HG02623 (cell line): ENCODE data around the gene POLR1H.

Source experiments
- ATAC-seq: cut with Tn5 transposase; IDR thresholded peaks from one replicate; pipeline ENCODE4 v1.9.1; 2021; ENCODE audit warnings: moderate library complexity; ENCODE audit not compliant: unreplicated experiment

Gene POLR1H

GRCh38 chr6:30093951-30094661, 33.0 kb downstream of the POLR1H start:
- no peak for ATAC-seq

GRCh38 chr6:30096829-30097228, 35.8 kb downstream of the POLR1H start:
- no peak for ATAC-seq

- ATAC-seq, result no peak
Measured at GRCh38 chr6:30097902-30098768, 37.1 kb downstream of the POLR1H start.

GRCh38 chr6:30100154-30100553, 39.1 kb downstream of the POLR1H start:
- no peak for ATAC-seq

GRCh38 chr6:30100585-30101443, 39.7 kb downstream of the POLR1H start:
- ATAC-seq, result no peak

GRCh38 chr6:30101444-30102413, 40.7 kb downstream of the POLR1H start:
- peak; percentile 68 for ATAC-seq

GRCh38 chr6:30102414-30102969, 41.4 kb downstream of the POLR1H start:
- no peak for ATAC-seq

GRCh38 chr6:30102970-30103871, 42.2 kb downstream of the POLR1H start:
- peak; percentile 59 for ATAC-seq

- ATAC-seq, result no peak
Measured at GRCh38 chr6:30103872-30104179, 42.8 kb downstream of the POLR1H start.

GRCh38 chr6:30104661-30105060, 43.6 kb downstream of the POLR1H start:
- no peak for ATAC-seq

GRCh38 chr6:30111266-30111856, 50.3 kb downstream of the POLR1H start:
- no peak for ATAC-seq

- no peak for ATAC-seq
Measured at GRCh38 chr6:30112402-30112994, 51.4 kb downstream of the POLR1H start.

- no peak for ATAC-seq
Measured at GRCh38 chr6:30113003-30113759, 52.1 kb downstream of the POLR1H start, which contains the start of gene TRIM31. TSS of gene TRIM31 (minus strand) at chr6:30113090. CDS start at chr6:30112805, 285 bp downstream.

GRCh38 chr6:30113841-30114240, 52.8 kb downstream of the POLR1H start:
- ATAC-seq, result no peak
